HG03442 (cell line): ENCODE data around the gene NTM.

Source experiments
- ATAC-seq: cut with Tn5 transposase; IDR thresholded peaks from one replicate; pipeline ENCODE4 v1.9.1; 2021; ENCODE audit warnings: mild to moderate bottlenecking, moderate library complexity; ENCODE audit not compliant: unreplicated experiment

NTM gene

DNA sequence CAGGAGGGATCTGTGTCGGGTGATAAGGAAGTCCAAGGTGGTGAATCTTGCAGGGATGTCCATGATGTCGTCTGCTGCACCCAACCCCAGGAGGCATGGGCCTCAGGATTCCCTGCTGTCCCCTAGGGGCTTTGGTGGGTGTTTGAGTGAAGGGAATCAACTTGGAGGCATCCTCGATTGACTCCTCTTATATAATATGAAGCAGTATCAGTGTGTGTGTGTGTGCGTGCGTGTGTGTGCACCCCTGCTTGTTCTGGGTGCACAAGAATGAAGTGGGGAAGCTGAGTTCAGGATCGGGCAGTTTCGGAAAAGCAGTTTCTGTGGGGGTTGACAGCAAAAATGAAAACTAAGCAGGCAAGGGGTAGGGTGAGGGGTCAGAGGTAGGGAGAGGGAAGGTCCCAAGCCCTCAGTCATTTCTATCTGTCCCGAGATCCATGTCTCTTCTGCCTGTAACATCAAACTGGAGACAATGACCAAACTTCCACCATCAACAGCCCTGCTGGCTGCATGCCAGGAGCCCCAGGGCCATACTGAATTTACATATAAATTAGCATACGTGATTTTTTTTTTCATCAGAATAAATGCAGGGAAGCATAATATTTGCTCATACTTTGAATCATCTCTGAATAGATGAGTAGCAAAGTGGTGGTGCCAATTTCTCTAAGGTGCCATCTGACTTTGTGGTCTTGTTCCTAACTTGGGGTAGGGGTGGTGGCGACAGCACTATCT is 2.0 kb downstream of the NTM start:
- no peak for ATAC-seq

- no peak for ATAC-seq
These were observed 2.8 kb downstream of the NTM start for GRCh38 chr11:131373095-131373725.

DNA sequence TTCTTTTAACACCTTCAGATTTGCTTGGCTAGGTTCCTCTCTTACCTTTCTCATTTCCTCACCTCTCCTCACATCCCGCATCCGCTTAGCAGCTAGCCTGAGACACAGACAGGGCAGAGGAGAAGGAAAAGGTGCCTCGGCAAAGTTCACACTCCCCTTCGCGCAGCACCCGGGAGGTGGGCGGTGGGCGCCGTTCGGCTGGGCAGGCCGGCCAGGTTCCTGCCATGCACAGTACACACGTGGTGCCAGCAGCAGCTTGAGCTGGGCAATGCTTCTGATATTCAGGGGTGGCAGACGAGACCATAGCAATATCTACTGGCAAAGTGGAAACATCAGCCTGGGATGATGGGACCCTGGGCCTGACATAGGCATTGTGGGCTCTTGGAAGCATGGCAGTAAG is 3.3 kb downstream of the NTM start:
- ATAC-seq, result no peak

- no peak for ATAC-seq
These were observed 5.0 kb downstream of the NTM start for GRCh38 chr11:131375421-131375820.

GRCh38 chr11:131375915-131376314 is 5.5 kb downstream of the NTM start:
- no peak for ATAC-seq

- ATAC-seq, result peak; percentile 86
These were observed 8.5 kb downstream of the NTM start for GRCh38 chr11:131378931-131379330.

DNA sequence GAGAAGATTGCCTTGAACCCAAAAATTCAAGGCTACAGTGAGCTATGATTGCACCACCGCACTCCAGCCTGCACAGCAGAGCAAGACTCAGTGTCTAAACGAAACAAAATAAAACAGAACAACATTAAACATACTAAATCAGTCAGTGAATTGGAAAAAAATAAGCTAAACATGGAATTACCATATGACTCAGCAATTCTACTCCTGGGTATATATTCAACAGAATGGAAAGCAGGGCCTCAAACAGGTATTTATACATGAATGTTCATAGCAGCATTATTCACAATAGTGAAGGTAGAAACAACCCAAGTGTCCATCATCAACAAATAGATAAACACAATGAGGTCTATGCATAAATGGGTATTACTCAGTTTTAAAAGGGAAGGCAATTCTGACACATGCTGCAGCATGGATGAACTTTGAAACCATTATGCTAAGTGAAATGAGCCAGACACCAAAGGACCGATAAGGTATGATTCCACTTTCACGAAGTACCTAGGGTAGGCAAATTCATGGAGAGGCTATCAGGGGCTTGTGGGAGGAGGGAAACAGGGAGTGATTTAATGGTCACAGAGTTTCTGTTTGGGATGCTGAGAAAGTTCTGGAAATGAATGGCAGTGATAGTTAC is 15.5 kb downstream of the NTM start:
- no peak for ATAC-seq

DNA sequence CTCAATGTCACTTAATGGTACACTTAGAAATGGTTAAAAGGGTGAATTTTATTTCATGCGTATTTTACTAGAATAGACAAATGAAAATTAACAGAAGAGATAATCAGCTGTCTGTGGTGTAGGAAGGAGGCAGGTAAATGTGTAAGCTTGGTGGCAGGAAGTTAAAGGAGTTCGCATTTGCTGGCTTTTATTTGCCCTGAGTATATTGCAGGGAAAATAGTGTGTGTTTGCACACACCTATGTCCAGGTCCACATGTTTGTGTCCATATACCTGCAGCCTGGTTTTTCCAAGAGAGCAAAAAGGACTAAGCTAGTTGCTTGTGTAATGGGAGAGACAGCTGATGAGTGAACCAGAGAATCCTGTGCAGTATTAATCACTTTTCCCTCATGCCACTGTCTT is 16.0 kb downstream of the NTM start:
- ATAC-seq, result no peak

DNA sequence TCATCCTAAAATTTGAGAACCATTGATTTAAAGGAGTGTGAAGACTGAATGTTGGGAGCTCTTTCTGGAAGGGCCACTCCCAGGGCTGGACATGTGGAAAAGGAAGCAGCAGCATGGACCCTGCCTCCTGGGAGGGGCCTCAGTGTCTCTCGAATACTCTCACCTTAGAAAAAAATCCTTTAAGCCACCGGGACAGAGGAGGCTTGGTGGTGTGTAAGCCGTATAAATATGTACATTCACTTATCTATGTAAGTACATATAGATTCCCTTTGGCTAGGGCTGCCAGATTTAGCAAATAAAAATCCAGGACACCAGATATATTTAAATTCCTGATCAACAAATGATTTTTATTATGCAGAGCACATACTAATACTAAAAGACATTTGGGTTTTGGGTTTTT is 17.6 kb downstream of the NTM start:
- no peak for ATAC-seq

GRCh38 chr11:131389582-131389981 is 19.2 kb downstream of the NTM start:
- no peak for ATAC-seq

DNA sequence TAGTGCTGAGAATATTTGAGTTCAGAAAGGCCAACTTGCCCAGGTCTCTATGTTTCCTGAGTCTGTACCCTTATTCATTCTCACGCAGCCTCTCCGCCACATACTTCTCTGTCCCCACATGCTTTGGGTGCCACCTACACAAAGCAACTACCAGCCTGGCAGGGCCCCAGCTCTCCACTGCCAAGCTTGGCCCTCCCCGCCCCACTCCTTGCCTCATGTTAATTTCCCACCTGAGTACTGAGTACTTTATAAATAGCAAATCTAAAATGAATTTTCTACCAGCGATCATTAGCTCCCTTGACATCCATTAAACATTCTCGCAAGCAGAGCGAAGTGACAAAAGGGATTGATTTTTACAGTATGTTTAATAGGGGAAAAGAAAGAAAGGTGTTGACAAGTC is 20.8 kb downstream of the NTM start:
- no peak for ATAC-seq

GRCh38 chr11:131392528-131393255 is 22.3 kb downstream of the NTM start:
- no peak for ATAC-seq

- no peak for ATAC-seq
These were observed 23.3 kb downstream of the NTM start for GRCh38 chr11:131393691-131394090.

DNA sequence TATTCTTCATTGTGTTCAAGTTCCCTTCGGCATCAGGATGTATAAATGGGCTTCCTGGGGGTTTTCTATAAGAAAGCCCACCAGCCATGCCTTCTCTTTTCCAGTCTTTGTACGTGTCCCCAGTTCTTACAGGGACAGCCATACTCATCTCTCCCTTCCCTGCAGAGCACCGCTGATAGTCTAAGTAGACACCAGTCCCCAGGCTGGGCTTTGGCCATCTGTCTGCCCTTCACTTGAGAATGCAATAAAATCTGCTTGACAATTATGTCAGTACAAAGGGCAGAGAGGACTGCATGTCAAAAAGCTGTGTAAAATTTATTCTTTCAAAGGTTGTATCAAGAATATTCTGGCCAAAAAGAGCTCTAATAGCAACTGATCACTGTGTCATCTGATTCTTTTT is 27.3 kb downstream of the NTM start:
- ATAC-seq, result no peak

DNA sequence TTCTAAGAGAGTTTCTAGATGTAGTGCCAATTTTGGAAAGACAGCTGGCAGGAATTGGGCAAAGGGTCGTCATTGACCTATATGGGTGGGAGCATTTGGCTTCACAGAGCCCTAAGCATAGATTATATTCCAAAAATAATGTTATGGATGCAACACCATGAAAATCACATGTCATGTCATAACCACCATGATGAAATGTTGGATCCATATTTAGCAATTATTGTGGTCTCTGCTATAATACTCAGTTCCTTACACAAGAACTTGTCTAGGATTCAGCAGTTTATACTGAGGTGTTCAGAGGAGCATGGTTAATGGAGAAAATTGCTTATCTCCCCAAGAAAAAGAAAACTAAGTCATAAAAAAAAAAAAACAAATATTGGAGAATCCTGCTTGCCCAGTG is 31.6 kb downstream of the NTM start:
- no peak for ATAC-seq

GRCh38 chr11:131404010-131404409 is 33.6 kb downstream of the NTM start:
- ATAC-seq, result no peak

DNA sequence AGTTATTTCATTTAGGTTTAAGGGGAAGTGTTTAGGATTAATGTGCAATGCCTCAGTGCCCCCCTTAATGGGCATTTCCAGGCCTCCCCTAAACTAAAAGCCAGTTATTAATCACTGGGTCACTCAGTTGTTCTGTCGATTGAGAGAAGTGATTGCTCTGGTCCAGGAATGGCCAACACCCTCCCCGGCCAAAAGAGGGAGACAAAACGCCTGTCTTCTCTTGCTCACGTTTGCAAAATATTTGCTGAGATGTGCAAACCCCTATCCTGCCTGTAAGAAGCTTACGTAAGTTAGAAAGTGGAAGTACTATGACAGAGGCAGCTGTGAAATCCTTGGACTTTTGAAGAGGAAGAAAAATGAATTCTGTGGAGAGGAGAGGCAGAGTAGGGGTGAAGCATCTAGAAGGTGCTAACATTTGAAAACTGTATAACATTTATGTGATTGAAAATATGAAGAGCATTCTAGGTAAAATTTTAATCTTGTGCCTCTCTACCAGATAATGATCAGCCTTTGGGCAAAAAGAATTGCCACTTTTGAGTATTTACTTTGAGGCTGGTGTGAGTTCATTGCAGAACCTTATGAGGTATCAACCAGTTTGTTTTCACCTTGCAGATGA is 37.7 kb downstream of the NTM start:
- ATAC-seq, result peak; percentile 74

- no peak for ATAC-seq
These were observed 38.9 kb downstream of the NTM start for GRCh38 chr11:131409345-131409744.

- no peak for ATAC-seq
These were observed 41.2 kb downstream of the NTM start for GRCh38 chr11:131411636-131412035.

GRCh38 chr11:131412061-131412460 is 41.6 kb downstream of the NTM start:
- no peak for ATAC-seq

GRCh38 chr11:131413217-131413616 is 42.8 kb downstream of the NTM start:
- ATAC-seq, result no peak
